Superior temporal gyrus (tissue), 1 donor: ENCODE measurements around the gene SFXN3.
A peak's percentile ranks its signal among the peaks of the same experiment; 100 is the strongest.

Experiments
- DNase-seq: peaks from one replicate; pipeline ENCODE4 v3.0.0-alpha.2; 2016; ENCODE audit errors: extremely low spot score

The SFXN3 gene

GRCh38 chr10:101000127-101000914 lies 30.7 kb upstream of the SFXN3 start:
- DNase-seq: peak; percentile 45

GRCh38 chr10:101000915-101001658 lies 29.9 kb upstream of the SFXN3 start:
- DNase-seq: peak; percentile 85

- no peak for DNase-seq
These were observed 29.4 kb upstream of the SFXN3 start for GRCh38 chr10:101001659-101002035.

- DNase-seq: no peak
These were observed 28.6 kb upstream of the SFXN3 start for GRCh38 chr10:101002456-101002855.

GRCh38 chr10:101003639-101004206 lies 27.3 kb upstream of the SFXN3 start:
- DNase-seq: no peak

- no peak for DNase-seq
These were observed 25.7 kb upstream of the SFXN3 start for GRCh38 chr10:101005361-101005760.

GRCh38 chr10:101005869-101006567 lies 25.0 kb upstream of the SFXN3 start:
- no peak for DNase-seq

GRCh38 chr10:101006593-101007098 lies 24.4 kb upstream of the SFXN3 start:
- DNase-seq: no peak

GRCh38 chr10:101007099-101007711 lies 23.8 kb upstream of the SFXN3 start:
- DNase-seq: peak; percentile 40

- no peak for DNase-seq
These were observed 22.9 kb upstream of the SFXN3 start for GRCh38 chr10:101007915-101008822.

- peak; percentile 92 for DNase-seq
These were observed 22.1 kb upstream of the SFXN3 start for GRCh38 chr10:101008823-101009423.

- no peak for DNase-seq
These were observed 20.7 kb upstream of the SFXN3 start for GRCh38 chr10:101010329-101010728.

- DNase-seq: no peak
These were observed 19.3 kb upstream of the SFXN3 start for GRCh38 chr10:101011517-101012423.

- peak; percentile 98 for DNase-seq
These were observed 18.3 kb upstream of the SFXN3 start for GRCh38 chr10:101012525-101013364.

- DNase-seq: no peak
These were observed 17.6 kb upstream of the SFXN3 start for GRCh38 chr10:101013365-101013825.

- DNase-seq: peak; percentile 95
These were observed 16.7 kb upstream of the SFXN3 start for GRCh38 chr10:101014230-101014884.

- DNase-seq: no peak
These were observed 16.0 kb upstream of the SFXN3 start for GRCh38 chr10:101014966-101015581.
